Measurements from ENCODE around the gene SULT2B1. TPM values are rescaled to one million over a fixed set of nuclear protein-coding genes. Genes with fewer than 3 reads are reported as not detected.
A peak's percentile ranks its signal among the peaks of the same experiment; 100 is the strongest.

The SULT2B1 gene
- total RNA-seq, 4 donors from 2014 or later = not detected

DNA sequence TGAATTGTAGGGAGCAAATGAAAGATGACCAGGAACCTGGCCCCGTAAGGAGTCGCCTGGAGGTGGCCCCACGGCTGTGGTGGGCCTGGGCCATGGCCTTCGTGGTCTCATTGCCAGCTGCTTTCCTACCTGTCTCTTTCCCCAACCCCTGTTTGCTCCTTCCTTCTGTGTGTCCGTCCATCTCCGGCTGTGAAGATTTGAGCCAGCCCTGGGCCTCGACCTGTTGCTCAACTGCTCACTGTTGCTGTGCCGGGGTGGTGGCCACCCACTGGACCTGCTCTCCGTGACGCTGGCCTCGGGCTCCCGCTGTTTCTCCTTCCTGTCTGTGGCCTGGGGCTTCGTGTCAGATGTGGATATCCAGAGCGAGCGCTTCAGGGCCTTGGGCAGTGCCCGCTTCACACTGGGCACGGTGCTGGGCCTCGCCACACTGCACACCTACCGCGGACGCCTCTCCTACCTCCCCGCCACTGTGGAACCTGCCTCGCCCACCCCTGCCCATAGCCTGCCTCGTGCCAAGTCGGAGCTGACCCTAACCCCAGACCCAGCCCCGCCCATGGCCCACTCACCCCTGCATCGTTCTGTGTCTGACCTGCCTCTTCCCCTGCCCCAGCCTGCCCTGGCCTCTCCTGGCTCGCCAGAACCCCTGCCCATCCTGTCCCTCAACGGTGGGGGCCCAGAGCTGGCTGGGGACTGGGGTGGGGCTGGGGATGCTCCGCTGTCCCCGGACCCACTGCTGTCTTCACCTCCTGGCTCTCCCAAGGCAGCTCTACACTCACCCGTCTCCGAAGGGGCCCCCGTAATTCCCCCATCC lies 76.7 kb downstream of the SULT2B1 start:
- Histone ChIP-seq H3K4me1 (peaks cover 0 to 75% (median 34%) of the 10 kb centered on the region in 4 donors), H3K36me3 (peaks cover 0 to 71% (median 0%) of the 10 kb centered on the region in 3 donors), H3K27ac (peak overlapping the region in 3 of 4 donors; percentile 35 to 81 (median 36)), H3K4me3 (no peak overlapping the region), H3K27me3 (no peaks in the 10 kb centered on the region), H3K9me3 (no peaks in the 10 kb centered on the region)
- no peak for DNase-seq (ENCODE audit: low spot score in 2 of 2)
- 73 to 78% methylated on average over 31 to 33 of the region's 34 CpGs for WGBS, 2 donors
- TF ChIP-seq, protein P1, sequence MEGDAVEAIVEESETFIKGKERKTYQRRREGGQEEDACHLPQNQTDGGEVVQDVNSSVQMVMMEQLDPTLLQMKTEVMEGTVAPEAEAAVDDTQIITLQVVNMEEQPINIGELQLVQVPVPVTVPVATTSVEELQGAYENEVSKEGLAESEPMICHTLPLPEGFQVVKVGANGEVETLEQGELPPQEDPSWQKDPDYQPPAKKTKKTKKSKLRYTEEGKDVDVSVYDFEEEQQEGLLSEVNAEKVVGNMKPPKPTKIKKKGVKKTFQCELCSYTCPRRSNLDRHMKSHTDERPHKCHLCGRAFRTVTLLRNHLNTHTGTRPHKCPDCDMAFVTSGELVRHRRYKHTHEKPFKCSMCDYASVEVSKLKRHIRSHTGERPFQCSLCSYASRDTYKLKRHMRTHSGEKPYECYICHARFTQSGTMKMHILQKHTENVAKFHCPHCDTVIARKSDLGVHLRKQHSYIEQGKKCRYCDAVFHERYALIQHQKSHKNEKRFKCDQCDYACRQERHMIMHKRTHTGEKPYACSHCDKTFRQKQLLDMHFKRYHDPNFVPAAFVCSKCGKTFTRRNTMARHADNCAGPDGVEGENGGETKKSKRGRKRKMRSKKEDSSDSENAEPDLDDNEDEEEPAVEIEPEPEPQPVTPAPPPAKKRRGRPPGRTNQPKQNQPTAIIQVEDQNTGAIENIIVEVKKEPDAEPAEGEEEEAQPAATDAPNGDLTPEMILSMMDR (IDR thresholded peaks at IDR 0.05) = no peak
- peak in 1 of 2 donors; percentile 20 for TF ChIP-seq EP300 (IDR thresholded peaks at IDR 0.05)

DNA sequence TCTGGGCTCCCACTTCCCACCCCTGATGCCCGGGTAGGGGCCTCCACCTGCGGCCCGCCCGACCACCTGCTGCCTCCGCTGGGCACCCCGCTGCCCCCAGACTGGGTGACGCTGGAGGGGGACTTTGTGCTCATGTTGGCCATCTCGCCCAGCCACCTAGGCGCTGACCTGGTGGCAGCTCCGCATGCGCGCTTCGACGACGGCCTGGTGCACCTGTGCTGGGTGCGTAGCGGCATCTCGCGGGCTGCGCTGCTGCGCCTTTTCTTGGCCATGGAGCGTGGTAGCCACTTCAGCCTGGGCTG lies 77.3 kb downstream of the SULT2B1 start:
- no peak for DNase-seq (ENCODE audit: low spot score in 2 of 2)
- Histone ChIP-seq H3K27ac (peak overlapping the region in 3 of 4 donors; percentile 35 to 81 (median 77)), H3K4me3 (no peak overlapping the region), H3K4me1 (peaks cover 0 to 76% (median 37%) of the 10 kb centered on the region in 4 donors), H3K36me3 (peaks cover 0 to 71% (median 0%) of the 10 kb centered on the region in 3 donors), H3K27me3 (no peaks in the 10 kb centered on the region), H3K9me3 (no peaks in the 10 kb centered on the region)
- no peak for TF ChIP-seq EP300 (IDR thresholded peaks at IDR 0.05)
- TF ChIP-seq, protein P1 (IDR thresholded peaks at IDR 0.05) = no peak
- no peak for TF ChIP-seq POLR2A (IDR thresholded peaks at IDR 0.05)
- 88 to 90% methylated on average over 14 to 22 of the region's 22 CpGs for WGBS, 2 donors

DNA sequence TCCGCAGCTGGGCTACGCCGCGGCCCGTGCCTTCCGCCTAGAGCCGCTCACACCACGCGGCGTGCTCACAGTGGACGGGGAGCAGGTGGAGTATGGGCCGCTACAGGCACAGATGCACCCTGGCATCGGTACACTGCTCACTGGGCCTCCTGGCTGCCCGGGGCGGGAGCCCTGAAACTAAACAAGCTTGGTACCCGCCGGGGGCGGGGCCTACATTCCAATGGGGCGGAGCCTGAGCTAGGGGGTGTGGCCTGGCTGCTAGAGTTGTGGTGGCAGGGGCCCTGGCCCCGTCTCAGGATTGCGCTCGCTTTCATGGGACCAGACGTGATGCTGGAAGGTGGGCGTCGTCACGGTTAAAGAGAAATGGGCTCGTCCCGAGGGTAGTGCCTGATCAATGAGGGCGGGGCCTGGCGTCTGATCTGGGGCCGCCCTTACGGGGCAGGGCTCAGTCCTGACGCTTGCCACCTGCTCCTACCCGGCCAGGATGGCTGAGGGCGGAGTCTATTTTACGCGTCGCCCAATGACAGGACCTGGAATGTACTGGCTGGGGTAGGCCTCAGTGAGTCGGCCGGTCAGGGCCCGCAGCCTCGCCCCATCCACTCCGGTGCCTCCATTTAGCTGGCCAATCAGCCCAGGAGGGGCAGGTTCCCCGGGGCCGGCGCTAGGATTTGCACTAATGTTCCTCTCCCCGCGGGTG lies 77.8 kb downstream of the SULT2B1 start:
- Histone ChIP-seq H3K27me3 (no peaks in the 10 kb centered on the region), H3K36me3 (peaks cover 0 to 71% (median 0%) of the 10 kb centered on the region in 3 donors), H3K27ac (peak overlapping the region; percentile 57 to 81 (median 78)), H3K4me1 (peaks cover 0 to 76% (median 39%) of the 10 kb centered on the region in 4 donors), H3K4me3 (no peak overlapping the region), H3K9me3 (no peaks in the 10 kb centered on the region)
- WGBS, 2 donors = 43 to 50% methylated on average over 30 to 39 of the region's 48 CpGs
- TF ChIP-seq, protein P1 (IDR thresholded peaks at IDR 0.05) = no peak
- TF ChIP-seq POLR2A (IDR thresholded peaks at IDR 0.05) = peak in 1 of 2 donors; percentile 8
- DNase-seq (ENCODE audit: low spot score in 2 of 2) = no peak

DNA sequence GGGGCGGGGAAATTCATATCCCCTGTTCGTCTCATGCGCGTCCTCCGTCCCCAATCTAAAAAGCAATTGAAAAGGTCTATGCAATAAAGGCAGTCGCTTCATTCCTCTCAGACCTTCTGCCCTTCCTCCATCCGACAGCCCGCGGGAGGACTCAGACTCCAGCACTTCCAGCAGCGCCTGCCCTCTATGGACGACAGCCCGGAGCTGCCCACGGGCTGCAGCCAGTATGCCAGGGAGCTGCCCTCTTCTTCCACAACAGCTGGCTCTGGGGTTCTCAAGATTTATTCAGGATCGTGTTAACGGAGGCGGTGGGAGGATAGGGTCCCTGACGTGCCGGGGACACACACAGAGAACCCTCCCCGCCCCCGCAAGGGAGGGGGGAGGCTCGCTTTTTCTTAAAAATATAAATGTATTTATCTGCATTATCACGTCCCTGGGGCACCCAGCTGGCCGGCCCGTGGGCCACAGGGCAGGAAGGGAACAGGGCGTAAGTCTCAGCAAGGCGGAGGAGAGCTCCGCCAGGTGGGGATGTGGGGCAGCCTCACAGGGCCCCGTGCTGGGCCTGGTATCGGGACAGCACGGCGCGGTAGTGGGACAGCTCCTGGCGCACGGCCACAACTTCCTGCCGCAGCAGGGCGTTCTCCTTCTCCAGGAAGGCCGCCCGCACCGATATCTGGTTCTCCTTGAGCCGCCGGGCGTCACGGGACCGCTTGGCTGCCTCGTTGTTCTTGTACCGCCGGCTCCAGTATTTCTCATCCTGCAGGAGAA lies 78.5 kb downstream of the SULT2B1 start:
- no peak for DNase-seq (ENCODE audit: low spot score in 2 of 2)
- Histone ChIP-seq H3K27me3 (no peaks in the 10 kb centered on the region), H3K4me3 (no peak overlapping the region), H3K27ac (peak overlapping the region; percentile 57 to 81 (median 78)), H3K9me3 (no peaks in the 10 kb centered on the region), H3K4me1 (peaks cover 0 to 75% (median 39%) of the 10 kb centered on the region in 4 donors), H3K36me3 (peaks cover 0 to 69% (median 0%) of the 10 kb centered on the region in 3 donors)
- TF ChIP-seq, protein P1 (IDR thresholded peaks at IDR 0.05) = peak in 1 of 5 experiments; percentile 14
- TF ChIP-seq EP300 (IDR thresholded peaks at IDR 0.05) = peak in 1 of 2 donors; percentile 28
- TF ChIP-seq POLR2A (IDR thresholded peaks at IDR 0.05) = no peak
- WGBS, 2 donors = 36 to 40% methylated on average over 44 to 47 of the region's 47 CpGs
